ENCODE measurements around the gene ANGPTL8.

- no peak for TF ChIP-seq ZNF274 (IDR thresholded peaks at IDR 0.05; ENCODE audit: low read depth, low read length)
- no peak for TF ChIP-seq YY1 (IDR thresholded peaks at IDR 0.05; ENCODE audit: insufficient read depth, insufficient read length)
- TF ChIP-seq SUZ12 (IDR thresholded peaks at IDR 0.05; ENCODE audit: extremely low read depth, insufficient read depth, insufficient read length), result no peak
These were observed 16.2 kb upstream of the ANGPTL8 start for GRCh38 chr19:11223200-11223599.

Data from NT2/D1 (cell line).